ENCODE data around the gene TAL1.

TAL1 gene

GRCh38 chr1:47224676-47225399 lies 7.2 kb downstream of the TAL1 start:
- H3K4me3 ChIP-seq (replicated peaks in 1 of 2; ENCODE audit: low read depth in 2 of 2, low read length in 2 of 2): no peak overlapping the region
- no peak for DNase-seq (ENCODE audit: low read depth in 2 of 2)
- TF ChIP-seq, protein P1, sequence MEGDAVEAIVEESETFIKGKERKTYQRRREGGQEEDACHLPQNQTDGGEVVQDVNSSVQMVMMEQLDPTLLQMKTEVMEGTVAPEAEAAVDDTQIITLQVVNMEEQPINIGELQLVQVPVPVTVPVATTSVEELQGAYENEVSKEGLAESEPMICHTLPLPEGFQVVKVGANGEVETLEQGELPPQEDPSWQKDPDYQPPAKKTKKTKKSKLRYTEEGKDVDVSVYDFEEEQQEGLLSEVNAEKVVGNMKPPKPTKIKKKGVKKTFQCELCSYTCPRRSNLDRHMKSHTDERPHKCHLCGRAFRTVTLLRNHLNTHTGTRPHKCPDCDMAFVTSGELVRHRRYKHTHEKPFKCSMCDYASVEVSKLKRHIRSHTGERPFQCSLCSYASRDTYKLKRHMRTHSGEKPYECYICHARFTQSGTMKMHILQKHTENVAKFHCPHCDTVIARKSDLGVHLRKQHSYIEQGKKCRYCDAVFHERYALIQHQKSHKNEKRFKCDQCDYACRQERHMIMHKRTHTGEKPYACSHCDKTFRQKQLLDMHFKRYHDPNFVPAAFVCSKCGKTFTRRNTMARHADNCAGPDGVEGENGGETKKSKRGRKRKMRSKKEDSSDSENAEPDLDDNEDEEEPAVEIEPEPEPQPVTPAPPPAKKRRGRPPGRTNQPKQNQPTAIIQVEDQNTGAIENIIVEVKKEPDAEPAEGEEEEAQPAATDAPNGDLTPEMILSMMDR (IDR thresholded peaks at IDR 0.05; ENCODE audit: low read depth, low read length): no peak

DNA sequence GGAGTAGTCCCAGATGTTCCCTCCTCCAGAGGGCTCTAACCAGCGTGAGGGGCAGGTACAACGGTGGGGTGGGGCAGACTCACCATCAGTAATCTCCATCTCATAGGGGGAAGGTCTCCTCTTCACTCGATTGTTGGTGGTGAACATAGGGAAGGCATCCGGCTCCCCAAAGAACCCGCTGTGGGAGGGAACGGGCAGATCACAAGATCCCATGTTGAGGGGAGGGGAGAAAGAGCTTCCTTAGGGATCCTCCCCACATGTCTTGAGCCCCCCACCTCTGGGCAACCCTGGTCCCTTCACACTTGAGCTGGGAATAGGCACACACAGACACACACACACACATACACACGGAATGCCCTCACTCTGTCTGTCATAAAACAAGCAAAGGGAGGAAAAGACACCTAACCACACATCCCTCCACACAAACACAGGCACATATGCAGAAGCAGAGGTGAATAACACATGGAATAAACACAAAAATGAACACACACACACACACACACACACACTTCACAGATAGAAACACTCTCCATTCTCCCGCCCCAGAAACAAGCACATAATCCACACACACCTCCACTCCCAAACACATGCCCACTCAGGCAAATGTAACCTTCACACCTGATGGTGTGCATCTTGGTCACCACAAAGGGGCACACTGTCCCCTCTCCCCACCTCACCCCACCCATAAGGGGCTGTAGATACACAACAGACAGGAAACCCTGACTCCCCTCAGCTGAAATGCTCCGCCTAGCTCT lies 7.9 kb downstream of the TAL1 start:
- TF ChIP-seq, protein P1 (IDR thresholded peaks at IDR 0.05; ENCODE audit: low read depth, low read length): no peak
- DNase-seq (ENCODE audit: low read depth in 2 of 2): no peak
- no peak overlapping the region for H3K4me3 ChIP-seq (replicated peaks in 1 of 2; ENCODE audit: low read depth in 2 of 2, low read length in 2 of 2)

GRCh38 chr1:47223174-47223920 lies 8.7 kb downstream of the TAL1 start:
- TF ChIP-seq, protein P1 (IDR thresholded peaks at IDR 0.05; ENCODE audit: low read depth, low read length): no peak
- H3K4me3 ChIP-seq (replicated peaks in 1 of 2; ENCODE audit: low read depth in 2 of 2, low read length in 2 of 2): no peak overlapping the region
- no peak for DNase-seq (ENCODE audit: low read depth in 2 of 2)

DNA sequence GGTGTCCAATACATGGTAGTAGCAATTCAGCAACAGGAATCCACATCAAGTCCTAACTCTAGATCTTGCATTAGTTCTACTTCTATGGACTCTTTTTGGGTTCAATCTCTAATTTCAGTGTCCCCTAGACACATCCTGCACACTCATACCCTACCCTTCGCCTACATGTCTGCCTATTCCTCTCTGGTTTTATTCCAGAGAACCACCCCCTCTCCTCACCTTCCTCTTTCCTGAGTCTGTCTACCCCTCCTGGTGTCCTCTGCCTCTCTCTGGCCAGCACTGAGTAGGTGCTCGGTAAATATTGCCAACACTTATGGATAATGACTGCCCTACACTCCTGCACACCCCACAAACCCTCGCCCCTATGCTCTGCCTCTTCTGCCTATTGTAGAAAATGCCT lies 9.5 kb downstream of the TAL1 start:
- no peak for DNase-seq (ENCODE audit: low read depth in 2 of 2)
- no peak overlapping the region for H3K4me3 ChIP-seq (replicated peaks in 1 of 2; ENCODE audit: low read depth in 2 of 2, low read length in 2 of 2)
- TF ChIP-seq, protein P1 (IDR thresholded peaks at IDR 0.05; ENCODE audit: low read depth, low read length): no peak

DNA sequence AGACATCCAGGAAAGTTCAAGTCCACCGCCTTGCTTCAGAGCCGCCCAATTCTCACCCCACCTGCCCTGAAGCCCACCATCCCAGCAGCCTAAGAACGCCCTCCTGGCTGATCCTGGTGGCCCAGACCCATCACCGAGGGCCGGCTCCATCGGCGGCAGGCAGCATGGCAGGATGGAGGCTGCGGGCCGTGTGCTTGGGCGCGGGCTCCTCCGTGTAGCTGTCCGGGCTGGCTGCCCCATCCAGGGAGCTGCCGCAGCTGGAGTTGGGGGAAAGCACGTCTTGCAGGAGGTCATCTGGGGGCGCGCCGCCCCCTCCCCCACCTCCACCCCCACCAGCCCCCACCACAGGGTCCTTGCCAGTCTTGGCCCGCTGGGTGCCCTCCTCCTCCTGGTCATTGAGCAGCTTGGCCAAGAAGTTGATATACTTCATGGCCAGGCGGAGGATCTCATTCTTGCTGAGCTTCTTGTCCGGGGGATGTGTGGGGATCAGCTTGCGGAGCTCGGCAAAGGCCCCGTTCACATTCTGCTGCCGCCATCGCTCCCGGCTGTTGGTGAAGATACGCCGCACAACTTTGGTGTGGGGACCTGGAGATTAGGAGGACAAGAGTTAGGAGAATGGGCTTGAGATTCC lies 12.3 kb downstream of the TAL1 start:
- DNase-seq (ENCODE audit: low read depth in 2 of 2): no peak
- no peak overlapping the region for H3K4me3 ChIP-seq (replicated peaks in 1 of 2; ENCODE audit: low read depth in 2 of 2, low read length in 2 of 2)
- TF ChIP-seq, protein P1 (IDR thresholded peaks at IDR 0.05; ENCODE audit: low read depth, low read length): no peak

- H3K4me3 ChIP-seq (replicated peaks in 1 of 2; ENCODE audit: low read depth in 2 of 2, low read length in 2 of 2): no peak overlapping the region
- TF ChIP-seq, protein P1 (IDR thresholded peaks at IDR 0.05; ENCODE audit: low read depth, low read length): no peak
- DNase-seq (ENCODE audit: low read depth in 2 of 2): no peak
Measured at GRCh38 chr1:47219001-47219400, 13.0 kb downstream of the TAL1 start.
